Left colon (tissue), 2 donors: ENCODE data around the gene TBC1D1. TPM values are rescaled to one million over a fixed set of nuclear protein-coding genes. Genes with fewer than 3 reads are reported as not detected.

ENCODE experiments used
- ATAC-seq: fragments of 200-7000 bp; cut with Tn5 transposase; one replicate; pipeline ENCODE4 v1.9.1; 2020; ENCODE audit warnings: mild to moderate bottlenecking, moderate library complexity
- DNase-seq, 2 donors: peaks; one replicate each; pipeline ENCODE4 v3.0.0-alpha.2; 2020
- intact Hi-C, 2 donors: fragments of 100-400 bp; cut with DNase I in 1 of 2; cut with micrococcal nuclease in 1 of 2; formaldehyde crosslinking; loops; one replicate each; pipeline versions ENCODE4 v1.11.2 to v1.14.0; 2022; cut with DNase I, micrococcal nuclease
- total RNA-seq, 2 donors: library from RNA; stranded (reverse); fragmentation: NEBNext Ultra II Directional; extraction: Animal tissue kit (Norgen Biotek cat#: 25700); gene quantifications; one replicate each; pipeline ENCODE4 v1.2.1, GENCODE V29; 2021
- donor health status: DM: no; HTN: no; CAD: no.
- donor health status: DM: yes; HTN: yes; CAD: no.

The TBC1D1 gene
- total RNA-seq, 2 donors from 2014 or later, result 51.5 to 96.3 TPM

DNA sequence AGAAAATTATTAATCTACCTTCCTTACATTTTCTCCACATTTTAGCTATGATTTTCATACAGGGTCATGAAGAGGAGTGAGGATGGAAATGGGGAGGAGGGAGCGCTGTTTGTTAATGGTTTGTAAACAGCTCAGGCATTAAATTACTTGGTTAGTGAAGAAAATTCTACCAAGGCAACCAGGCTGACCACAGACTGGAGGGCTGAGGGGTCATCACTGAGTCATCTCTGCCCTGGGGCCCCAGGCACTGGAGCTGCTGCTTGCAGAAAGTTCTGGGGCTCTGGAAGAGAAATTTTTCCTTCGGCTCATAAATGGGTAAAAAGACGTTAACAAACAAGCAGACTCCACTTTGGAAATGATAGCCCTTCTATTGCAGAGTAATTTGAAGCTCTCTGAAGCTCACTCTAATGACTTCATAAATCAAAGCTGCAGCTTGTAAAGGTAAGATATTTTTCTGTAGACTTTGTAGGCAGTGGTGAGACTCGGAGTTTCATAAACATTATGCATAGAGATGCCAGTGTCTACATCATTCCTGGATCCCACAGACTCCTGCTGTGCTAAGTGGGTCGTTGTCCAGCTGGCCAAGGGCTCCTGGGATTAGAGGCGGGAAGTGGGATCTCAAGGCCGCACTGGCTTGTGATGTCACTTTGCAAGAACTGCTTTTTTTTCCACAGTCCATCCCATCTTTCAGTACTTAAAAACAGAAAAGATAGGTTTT, 228.9 kb downstream of the TBC1D1 start:
- intact Hi-C loops, result no loop called here
- no peak for DNase-seq
- ATAC-seq, result no peak

DNA sequence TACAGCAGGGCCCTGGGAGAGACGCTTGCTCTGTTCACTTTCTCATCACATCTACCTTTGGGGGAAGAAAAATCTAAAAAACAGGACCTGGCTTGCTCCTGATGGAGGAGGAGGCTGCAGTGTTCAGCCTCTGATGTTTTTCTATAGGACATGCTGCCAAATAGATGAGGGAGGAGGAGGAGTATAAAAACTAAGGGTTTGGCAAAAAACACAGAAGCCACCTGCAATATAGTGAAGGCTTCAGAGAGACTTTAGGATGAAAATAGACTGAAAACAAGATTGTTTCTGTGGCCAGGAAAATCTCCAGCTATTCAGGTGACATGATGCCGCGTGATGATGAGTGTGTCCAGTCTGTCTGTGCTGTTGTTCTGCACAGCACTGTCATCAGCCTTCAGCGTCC, 229.9 kb downstream of the TBC1D1 start:
- DNase-seq (no peak), ATAC-seq (no peak)
- intact Hi-C loops, result no loop called here

DNA sequence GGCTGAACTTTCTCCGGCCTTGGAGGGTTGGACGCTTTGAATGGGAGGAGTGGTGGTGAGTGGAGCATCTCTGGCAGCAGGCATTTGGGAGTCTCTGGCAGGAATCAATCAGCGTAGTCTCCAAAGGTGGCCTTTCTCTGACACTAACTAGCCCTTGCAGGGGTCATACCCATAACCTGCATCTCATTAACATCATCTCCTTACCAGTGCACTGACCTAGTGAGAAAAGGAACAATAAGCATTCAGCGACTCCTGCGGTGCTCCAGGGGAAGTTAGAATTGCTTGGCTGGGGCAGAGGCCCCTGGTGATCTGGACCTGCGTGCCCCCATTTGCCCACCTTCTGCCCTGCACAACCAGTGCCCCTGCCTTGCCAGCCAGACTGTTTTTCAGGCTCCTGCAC, 231.2 kb downstream of the TBC1D1 start:
- no peak for ATAC-seq
- intact Hi-C loops, result no loop called here
- peak in 1 of 2 donors; percentile 16 for DNase-seq

DNA sequence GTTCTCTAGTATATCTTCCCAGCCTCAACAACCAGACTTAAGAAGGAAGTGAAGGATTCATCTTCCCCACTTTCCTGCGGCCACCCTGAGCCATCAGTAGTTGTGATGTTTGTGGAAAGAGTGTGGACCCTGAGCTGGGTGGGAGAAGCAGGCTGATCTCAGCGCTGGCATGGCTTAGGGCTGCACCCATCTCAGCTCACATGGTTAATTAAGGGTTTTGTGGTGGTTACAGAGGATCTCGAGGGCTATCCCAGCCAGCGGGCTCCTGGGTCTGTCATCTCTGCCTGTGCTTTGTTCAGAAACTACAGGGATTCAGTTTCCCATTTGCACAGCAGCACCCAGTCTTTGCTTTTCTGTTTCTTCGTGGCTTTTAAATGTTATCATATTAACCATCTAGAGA, 232.7 kb downstream of the TBC1D1 start:
- intact Hi-C loops, result no loop called here
- ATAC-seq (no peak), DNase-seq (no peak)

DNA sequence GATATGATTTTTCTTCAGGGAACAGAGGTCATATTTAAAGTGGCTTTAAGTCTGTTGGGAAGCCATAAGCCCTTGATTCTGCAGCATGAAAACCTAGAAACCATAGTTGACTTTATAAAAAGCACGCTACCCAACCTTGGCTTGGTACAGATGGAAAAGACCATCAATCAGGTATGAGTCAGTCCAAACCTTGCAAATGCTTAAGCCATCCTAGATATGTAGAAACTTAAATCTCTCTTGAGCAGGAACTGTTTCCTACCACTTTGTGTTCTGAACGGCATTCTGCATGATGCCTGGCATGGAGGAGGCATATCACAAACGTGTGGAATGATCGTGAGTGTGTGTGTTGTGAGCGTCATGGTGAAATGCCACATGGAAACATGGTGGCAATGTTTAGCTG, 234.1 kb downstream of the TBC1D1 start:
- no peak for DNase-seq
- ATAC-seq, result no peak
- intact Hi-C loops, result no loop called here

DNA sequence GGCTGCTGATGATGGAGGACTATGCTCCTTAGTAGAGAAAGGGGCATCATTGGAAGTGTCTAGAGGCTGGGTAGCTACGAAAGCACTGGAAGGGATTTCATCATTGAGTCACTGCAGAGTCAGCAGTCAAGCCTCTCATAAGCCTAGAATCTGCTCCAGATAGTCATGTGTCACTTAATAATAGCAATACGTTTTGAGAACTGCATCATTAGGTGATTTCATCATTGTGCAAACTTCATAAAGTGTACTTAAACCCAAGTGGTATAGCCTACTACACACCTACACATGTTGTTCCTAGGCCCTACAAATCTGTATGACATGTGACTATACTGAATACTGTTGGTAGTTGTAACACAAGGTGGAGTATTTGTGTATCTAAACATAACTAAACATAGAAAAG, 234.9 kb downstream of the TBC1D1 start:
- ATAC-seq, result no peak
- intact Hi-C loops, result no loop called here

DNA sequence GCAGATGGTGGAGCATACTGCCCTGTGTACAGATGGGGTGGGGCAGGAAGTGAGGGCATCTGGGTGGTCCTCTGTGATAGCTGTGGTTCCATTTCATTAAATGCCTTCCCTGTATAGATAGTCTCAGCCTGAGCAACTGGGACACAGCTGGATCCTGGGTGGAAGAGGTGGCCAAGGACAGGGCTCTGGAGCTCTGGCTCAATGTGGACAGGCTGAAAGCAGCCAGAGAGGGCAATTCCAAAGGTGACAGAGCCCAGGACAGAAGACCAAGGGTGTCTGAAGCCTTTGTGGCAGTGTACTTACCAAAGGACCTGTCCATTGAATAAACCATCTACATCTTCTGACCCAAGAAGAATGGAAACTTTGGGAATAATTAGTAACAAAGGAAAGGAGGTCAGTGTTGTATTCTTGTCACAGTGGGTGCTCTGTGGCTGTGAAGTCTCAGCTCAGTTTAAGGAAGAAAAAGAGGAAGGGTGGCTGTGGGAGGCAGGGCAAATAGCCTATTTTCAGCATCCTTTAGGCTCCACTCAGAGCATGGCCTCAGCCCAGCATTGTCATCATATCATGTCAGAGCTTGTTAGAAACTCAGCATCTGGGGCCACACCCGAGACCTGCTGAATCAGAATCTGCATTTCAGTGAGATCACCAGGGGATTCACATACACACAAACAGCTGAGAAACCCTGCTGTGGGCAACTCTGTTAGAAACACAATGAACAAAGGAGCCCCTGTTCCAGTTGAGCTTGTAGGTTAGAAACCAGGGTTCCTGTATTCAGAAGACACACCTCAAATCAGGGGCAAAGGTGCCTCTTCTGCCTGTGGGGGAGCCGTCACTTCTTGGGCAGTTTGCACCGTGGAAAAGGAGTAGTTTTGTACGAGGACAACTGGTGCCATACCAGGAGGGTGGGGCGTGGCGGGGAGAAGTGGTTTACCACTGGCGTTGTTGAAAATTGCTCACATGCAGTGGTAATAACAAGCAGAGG, 237.9 kb downstream of the TBC1D1 start:
- ATAC-seq (peak; percentile 23), DNase-seq (peak; percentile 53 to 61)
- intact Hi-C loops, result no loop called here

More for the DNA sequence above, 234.9 kb downstream of the TBC1D1 start:
- DNase-seq, result no peak

DNA sequence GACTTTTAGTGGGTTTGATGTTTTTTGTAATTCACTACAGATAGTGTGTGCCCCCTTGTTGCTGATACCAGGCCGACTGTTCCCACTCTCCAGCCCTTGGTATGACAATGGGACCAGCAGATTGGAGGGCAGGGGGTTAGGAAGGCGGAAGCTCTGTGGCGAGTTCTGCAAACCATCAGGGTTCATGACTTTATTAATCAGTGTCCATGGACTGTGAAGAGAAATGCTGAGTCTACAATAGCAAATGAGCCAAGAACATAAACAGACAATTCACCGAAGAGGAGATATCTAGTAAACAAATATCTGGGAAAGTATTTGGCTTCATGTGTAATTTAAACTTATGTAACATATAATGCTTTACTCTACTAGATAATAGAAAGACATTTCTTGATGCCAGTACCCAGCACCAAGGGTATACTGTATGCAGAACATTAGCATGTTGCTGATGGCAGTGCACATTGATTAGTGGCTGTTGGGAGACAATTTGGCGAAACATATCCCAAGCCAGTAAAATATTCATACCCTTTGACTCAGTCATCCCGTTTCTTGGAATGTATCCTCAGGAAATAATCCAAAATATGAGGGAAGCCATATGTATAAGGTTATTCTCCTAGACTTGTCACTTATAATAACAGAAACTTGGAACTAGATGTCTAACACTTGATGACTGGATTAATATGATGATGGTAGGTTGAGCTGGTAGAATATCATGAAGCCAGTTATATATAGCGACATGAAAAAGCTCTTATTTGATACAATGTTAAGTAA, 238.8 kb downstream of the TBC1D1 start:
- intact Hi-C loops, result no loop called here
- ATAC-seq (no peak), DNase-seq (no peak)

DNA sequence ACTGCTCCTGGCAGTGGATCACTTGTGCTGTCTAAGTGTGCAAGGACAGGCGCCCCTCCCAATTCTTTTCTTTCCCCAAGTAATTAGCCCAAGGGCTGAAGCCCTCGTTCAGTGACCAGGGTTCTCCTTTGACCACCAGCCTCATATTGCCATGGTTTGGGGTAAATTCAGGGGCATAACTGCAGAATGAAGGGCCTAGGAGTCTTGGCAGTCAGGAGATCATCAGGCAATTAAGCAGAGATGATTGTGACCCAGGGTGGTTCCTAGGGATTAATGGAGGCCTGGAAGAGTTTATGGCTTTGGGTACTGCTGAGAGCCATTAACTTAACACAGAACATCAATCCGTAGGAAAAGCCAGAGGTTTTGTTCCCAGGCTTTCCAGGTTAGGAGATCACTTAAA, 240.0 kb downstream of the TBC1D1 start:
- DNase-seq (peak in 1 of 2 donors; percentile 14), ATAC-seq (no peak)
- intact Hi-C loops, result no loop called here

DNA sequence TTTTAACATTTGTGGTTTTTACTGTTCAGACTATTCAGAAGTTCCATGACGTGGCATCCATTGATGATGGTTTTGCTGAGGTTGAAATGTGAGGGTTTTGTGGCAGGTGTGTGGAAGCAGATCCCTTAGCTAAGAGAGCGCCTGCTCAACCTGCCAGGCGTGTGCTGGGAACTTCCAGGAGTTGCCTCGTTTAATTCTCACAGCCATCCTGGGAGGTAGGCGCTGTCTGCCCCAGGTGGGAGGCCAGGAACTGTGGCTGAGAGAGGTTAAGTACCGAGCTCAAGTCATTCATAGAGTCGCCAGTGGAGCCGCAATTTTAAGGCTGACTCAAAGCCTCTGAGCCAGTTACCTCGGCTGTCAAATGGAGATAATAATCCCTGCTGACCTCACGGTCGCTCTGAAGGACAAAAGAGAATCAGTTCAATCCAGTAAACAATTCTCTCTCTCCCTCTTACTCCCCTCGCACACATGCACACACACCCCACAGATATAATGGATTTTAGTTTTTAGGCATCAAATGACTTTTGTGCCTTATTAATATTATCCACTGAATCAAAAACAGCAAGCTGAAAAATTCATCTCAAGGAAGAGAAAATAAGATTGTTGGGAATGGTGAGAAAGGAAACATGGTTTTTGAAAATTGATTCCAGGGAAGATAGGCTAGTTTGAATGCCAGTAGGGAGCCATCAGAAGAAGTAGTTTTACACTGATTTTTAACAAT, 240.6 kb downstream of the TBC1D1 start:
- ATAC-seq (no peak), DNase-seq (peak in 1 of 2 donors; percentile 40)
- intact Hi-C loops, result no loop called here

DNA sequence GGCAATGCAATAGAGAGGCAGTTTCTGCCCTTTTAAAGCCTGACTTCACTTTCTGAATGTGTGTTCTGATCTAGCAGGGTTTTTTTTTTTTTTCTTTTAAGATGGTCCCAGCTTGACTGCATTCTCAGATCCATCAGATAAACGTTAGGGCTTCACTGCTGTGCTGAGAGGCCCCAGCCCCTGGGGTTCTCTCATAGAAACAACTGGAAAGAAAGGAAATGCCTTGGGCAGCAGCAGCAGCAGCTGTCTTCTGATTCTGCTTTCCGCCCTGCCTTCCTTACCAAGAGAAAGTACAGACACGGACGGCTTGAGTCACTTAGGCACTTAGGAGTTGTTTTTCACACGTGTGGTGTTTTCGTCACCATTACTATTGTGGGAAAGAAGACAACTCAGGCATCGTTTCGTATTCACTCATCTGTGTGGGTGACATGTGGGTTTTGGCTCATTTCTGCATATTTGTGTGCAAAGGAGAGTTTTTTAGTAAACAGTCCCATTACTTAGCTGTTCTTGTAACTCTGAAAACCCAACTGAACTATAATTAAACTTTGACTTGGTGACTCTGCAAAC, 241.3 kb downstream of the TBC1D1 start:
- peak; percentile 53 for ATAC-seq
- DNase-seq, result peak; percentile 51 to 59
- intact Hi-C loops, result no loop called here

DNA sequence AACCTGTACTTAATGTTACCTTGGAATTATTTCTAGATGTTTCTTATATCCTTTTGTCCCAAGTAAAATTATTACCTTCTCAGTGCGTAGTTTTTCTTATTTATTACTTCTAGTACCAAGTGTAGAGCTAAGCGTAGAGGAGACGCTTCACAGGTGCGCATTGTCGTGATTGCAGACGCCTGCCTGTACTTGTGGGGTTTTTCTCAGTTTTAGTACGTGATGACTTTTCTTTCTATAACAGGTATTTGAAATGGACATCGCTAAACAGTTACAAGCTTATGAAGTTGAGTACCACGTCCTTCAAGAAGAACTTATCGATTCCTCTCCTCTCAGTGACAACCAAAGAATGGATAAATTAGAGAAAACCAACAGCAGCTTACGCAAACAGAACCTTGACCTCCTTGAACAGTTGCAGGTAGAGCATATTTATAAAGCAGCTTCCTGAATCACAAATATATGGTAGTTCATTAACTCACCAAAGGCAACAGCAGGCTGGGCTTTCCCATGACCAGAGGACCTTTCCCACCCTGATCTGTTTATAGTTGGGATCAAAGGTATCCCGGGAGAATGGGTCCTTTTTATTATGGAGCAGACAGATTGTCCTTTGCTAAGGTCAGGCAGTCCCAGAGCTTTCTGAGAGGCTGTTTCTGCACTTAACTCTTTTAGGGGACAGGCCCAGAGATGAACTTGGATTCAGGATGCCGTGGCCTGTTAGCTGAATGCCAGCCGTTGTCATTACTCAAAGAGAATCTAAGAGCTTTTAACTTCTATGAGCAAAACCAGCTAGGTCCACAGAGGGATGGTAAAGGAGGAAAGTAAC, 242.2 kb downstream of the TBC1D1 start:
- intact Hi-C loops, result no loop called here
- ATAC-seq, result peak; percentile 87
- peak; percentile 22 to 75 for DNase-seq

DNA sequence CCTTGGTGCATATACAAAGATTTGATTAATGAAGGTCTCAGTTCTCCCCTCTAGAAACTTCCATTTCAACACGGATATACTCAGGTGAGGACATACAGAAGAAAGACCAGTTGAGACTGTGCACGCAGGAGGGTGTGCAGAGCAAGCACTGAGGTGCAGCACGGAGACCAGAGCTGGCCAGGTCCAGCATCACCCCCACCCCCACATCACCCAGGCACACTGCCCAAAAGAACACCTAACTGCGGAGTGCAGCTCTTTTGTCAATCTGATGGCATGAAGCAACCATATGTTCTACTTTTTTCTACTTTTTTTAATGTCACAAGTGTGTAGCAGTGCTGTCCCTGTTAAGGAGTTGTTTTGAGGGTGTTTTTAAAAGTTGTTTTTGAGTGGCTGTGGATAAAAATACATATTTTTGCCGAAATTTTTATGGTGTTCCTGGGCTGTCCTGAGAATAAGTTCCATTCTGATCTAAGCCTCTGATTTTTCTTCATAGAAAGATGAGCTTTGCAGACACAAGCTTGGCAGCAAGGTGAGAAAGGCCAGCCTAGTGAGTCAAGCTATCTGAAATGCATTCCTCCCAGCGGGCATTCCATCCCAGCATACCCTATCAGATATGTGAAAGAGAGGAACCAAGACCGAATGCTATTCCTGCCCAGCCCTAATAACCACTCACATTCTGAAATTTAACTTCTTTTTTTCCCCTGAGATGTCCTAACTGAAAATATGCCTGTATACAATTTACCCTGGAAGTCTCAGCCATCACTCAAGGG, 243.0 kb downstream of the TBC1D1 start:
- ATAC-seq, result peak; percentile 19
- intact Hi-C loops, result no loop called here
- peak; percentile 34 to 44 for DNase-seq

DNA sequence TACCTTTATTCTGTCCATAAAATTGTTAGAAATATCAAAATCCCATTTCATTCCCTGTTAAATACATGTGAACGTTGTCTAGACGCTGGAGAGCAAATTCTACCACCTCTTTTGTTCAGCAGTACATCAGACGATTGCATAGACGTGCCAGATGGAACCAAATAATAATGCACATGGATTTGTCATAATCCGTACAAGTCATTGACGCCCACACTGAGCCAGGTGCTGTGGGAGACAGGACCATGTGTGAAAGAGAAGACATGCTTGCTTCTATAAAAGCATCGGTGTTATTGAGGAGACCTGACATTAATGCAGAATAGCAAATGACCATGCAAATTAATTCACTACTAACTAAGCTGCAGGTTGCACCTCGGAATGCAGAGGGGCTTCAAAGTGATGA, 244.3 kb downstream of the TBC1D1 start:
- no peak for DNase-seq
- intact Hi-C loops, result no loop called here

DNA sequence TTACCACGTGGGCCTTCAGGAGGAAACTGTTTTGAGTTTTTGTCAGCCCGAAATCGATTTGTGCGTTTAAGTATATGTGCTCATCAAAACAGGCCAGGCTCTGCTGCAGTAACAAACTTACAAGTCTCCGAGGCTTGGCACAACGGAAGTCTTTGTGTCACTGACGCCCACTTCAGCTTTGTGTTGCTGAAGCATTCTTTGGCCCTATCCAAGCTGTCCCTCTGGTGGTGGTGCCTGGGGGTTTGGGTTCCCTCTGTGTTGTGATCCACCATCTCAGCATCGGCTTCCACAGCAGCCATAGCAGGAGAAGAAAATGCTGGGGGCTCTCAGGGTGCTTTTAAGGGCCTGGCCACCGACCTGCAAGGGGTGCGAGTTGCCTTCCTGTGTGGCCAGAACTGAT, 245.7 kb downstream of the TBC1D1 start:
- ATAC-seq (no peak), DNase-seq (no peak)
- intact Hi-C loops, result no loop called here

More for the DNA sequence above, 244.3 kb downstream of the TBC1D1 start:
- ATAC-seq, result no peak

DNA sequence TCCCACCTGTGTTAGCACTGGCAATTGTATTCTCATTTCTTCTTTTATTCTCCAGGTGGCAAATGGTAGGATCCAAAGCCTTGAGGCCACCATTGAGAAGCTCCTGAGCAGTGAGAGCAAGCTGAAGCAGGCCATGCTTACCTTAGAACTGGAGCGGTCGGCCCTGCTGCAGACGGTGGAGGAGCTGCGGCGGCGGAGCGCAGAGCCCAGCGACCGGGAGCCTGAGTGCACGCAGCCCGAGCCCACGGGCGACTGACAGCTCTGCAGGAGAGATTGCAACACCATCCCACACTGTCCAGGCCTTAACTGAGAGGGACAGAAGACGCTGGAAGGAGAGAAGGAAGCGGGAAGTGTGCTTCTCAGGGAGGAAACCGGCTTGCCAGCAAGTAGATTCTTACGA, 246.2 kb downstream of the TBC1D1 start:
- ATAC-seq, result no peak
- intact Hi-C loops, result no loop called here
- no peak for DNase-seq

DNA sequence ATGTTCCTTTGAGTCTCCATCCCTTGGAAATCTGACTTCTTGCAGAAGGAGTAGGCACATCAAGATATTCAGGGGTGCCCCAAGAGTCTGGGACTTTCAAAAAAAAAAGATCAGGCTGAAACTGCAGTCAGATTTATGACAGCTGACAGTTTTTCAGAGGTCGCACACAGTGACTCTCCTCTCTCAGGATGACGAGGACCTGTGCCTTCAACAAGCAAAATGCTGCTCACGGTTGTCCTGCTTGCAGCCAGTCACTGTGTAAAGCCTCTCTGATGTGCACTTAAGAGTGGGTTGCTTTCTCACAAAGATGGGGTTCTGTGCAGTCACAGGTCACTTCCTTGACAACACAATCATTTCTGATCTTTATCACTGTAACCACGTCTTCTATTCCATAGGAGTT, 247.5 kb downstream of the TBC1D1 start:
- DNase-seq, result no peak
- intact Hi-C loops, result no loop called here
- no peak for ATAC-seq
